Endothelial cell of hepatic sinusoid (primary cell): ENCODE measurements around the gene OR51G2.

ENCODE experiments used
- in situ Hi-C: cut with HindIII; loops from 2 replicates; pipeline ENCODE4 v1.10.0; 2017; ENCODE audit warnings: low sequenced_read_pairs

The OR51G2 gene

GRCh38 chr11:4865855-4866254 is 53.3 kb downstream of the OR51G2 start:
- in situ Hi-C loops = no loop called here

- in situ Hi-C loops = no loop called here
Observed at GRCh38 chr11:4863876-4864275, 55.3 kb downstream of the OR51G2 start.
